Fibroblast of skin of left biceps (primary cell): ENCODE measurements around the gene C15orf39.
"Not testable (repeated sequence)": the region's sequence is repeated elsewhere in the genome, so short reads cannot be mapped to it uniquely, and the experiment has no call there.

Experiments
- DNase-seq, 2 experiments: peaks; one replicate each; pipeline ENCODE4 v3.0.0-alpha.2; 2013; ENCODE audit warnings: low read depth in 2 of 2

Gene C15orf39

GRCh38 chr15:75231836-75232235 is 30.2 kb downstream of the C15orf39 start:
- DNase-seq: no peak

- DNase-seq: no peak
Measured at GRCh38 chr15:75232252-75232813, 30.7 kb downstream of the C15orf39 start.

- no peak for DNase-seq
Measured at GRCh38 chr15:75232826-75233503, 31.3 kb downstream of the C15orf39 start.

GRCh38 chr15:75233504-75234190 is 32.0 kb downstream of the C15orf39 start:
- DNase-seq: no peak

- no peak for DNase-seq
Measured at GRCh38 chr15:75234191-75234810, 32.6 kb downstream of the C15orf39 start.

DNA sequence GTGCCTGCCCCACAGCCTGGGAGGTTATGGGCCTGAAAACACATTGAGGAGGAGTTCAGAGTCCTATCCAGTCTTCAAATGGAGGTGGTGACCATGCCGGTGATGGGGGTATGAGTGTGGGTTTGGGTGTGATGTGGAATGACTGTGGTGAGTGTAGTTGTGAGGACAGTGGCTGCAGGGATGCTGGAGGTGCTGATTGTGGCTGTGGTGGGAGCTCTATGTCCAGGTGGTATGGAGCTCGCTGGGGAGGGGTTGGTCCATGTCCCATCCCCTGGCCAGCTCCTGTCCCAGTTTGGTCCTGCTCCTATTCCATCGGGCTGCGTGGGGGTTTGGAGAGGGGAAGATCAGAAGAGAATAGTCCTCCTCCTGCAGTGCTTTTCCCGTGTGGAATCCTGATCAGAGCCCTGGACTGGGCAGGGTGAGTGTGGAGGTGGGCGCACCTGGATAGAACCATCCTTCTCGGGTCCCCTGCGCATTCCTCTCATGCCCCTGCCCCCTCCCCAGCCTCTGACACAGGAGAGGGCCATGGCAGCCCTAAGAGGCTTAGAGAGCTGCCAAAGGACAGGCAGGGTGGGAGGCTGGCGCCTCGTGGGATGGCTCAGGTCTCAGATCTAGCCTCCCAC is 33.5 kb downstream of the C15orf39 start:
- DNase-seq: no peak

DNA sequence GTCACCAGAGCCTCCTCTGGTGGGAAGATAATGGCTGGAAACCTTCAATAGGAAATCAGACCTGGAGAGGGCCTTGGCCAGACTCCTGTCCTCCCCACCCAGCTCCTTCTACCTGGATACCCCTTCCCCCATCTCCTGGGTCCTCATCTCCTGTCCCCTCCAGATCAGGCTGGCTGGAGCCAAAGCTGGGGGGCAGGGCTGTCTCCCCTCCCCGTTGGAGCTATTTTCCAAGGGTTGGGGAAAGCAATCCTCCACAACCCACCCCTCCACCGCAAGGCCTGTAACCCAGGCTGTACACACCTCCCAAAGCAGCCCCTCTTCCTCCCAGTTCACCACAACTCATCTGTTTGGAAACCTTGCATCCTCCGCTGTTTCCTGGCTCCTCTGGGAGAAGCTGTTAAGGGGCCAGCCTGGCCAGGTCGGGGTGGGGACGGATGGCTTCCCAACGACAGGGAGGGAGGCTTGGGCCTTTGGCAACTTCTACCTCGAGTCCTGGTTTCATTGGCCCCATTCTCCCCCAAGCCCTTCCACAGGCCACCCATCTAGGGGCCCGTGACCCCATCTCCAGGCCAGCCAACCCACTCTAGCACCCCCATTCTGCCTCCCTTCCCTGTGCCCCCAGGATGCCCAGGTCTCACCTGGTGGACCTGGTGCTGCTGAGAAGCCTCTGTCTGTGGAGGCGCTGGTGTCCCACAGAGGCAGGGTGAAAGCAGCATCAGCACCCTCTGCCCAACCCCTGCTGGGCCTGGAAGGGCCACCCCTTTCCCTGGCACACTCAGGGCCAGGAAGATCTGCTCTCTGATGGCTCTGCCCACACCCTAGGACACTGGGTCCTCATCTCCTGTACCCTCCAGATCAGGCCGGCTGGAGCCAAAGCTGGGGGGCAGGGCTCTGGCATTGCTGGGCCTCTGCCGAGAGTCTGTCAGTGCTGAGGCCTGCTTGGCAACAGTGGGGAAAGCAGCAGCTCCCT is 34.4 kb downstream of the C15orf39 start:
- no peak for DNase-seq

GRCh38 chr15:75237316-75237982 is 35.8 kb downstream of the C15orf39 start:
- no peak for DNase-seq

- no peak for DNase-seq
Measured at GRCh38 chr15:75238150-75238549, 36.5 kb downstream of the C15orf39 start.

- not testable (repeated sequence) for DNase-seq
Measured at GRCh38 chr15:75245741-75246140, 44.1 kb downstream of the C15orf39 start.

DNA sequence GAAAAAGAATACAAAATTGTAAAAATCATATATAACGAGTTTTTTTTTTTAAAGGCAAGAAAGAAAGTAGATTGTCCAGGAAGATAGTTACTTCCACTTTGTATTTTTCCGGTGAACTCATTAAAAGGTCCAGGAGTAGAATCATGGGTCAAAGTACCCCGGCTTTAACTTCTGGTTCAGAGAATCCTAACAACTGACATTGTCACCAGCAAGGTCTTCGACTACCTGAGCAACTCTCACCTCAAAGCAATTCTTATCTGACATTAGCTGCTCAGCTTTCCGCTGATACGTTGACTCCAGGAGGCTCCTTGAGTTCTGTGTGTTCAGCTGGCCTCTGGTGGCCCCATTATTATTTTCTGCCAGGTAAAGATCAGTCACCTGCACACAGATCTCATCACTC is 47.3 kb downstream of the C15orf39 start:
- DNase-seq: not testable (repeated sequence)

DNA sequence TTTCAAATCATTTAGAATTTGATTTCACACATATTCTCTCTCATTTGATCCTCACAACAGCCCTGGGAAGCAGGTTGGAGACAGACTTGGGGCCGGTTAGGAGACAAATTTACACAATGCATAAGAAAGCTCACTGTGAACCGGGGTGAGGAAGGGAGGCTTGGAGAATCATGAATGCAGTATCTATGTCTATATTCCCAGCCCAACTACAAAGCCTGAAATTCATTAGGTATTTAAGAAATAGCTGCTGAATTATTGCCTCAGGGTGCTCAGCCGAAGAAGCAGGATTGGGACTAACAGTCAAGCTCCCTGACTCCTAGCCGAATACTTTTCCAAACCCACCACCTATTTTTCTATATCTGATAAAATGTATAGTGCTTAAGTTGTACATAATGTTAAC is 48.0 kb downstream of the C15orf39 start:
- DNase-seq: no peak

GRCh38 chr15:75251343-75251742 is 49.7 kb downstream of the C15orf39 start:
- DNase-seq: not testable (repeated sequence)

DNA sequence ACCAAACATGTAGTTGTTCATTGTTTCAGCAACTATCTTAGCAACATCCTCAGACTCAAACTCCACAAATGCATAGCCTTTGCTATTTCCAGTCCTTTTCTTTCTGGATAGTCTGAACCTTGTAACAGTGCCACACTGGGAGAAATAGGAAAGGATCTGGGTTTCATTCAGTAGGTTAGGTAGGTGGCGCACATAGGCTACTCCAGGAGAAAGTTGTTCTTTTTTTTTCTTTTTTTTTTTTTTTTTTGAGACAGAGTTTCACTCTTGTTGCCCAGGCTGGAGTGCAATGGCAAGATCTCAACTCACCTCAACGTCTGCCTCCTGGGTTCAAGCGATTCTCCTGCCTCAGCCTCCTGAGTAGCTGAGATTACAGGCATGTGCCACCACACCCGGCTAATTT is 50.6 kb downstream of the C15orf39 start:
- DNase-seq: not testable (repeated sequence)

DNA sequence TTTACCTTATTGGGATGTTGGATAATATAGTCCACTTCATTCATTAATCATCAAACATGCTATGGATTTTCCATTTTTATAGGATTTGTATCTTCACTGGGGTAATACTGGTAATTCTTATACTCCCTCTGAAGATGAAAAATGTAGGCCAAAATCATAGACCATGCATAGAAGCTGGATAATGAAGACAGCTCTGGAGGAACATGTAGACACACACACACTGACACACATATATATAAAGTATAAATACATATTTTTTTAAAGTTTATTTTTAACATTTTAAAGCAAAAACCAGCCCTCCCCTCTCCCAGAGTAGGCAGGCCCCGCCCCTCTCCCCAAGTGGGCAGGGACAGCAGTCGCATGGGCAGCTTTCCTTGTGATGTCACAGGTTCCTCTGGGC is 56.4 kb downstream of the C15orf39 start, which contains the start of gene GOLGA6C:
TSS of gene GOLGA6C (plus strand) at position 301 of the 400 bp plus-strand sequence. CDS start 265 bp downstream, outside the sequence.
- not testable (repeated sequence) for DNase-seq

DNA sequence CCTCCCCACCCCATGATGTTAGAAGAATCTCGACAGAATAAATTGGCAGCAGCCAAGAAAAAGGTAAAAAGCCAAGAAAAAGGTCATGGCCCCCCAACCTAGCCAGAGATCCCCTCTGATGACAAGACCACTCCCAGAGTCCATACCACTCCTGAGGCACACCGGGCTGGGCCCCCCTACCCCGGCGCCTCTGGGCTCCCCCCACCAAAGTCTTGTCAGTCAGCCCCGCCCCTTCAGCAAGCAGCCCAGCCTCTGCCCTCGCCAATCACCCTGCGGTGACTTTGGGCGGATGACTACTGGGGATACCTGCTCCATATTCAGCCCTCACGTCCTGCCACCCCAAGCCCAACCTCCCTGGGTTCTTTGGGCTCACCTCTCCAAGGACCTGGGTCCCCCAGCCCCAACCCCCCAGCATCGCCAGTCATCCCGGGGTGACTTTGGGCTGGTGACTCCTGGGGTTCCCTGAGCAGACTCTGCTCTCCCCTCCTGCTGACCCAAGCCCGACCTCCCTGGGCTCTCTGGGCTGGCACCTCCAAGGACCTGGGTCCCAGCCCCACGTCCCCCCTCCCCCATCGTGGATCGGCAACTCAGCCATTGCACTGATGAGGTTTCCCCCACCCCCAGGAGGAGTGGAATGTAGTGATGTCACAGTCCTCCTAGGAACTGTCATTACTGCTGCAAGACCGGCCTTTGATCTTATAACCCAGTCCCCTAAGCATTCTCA is 57.1 kb downstream of the C15orf39 start:
- not testable (repeated sequence) for DNase-seq

GRCh38 chr15:75259873-75260272 is 58.2 kb downstream of the C15orf39 start:
- DNase-seq: not testable (repeated sequence)
